HCT116 (cell line): ENCODE data around the gene SGSH. TPM values are rescaled to one million over a fixed set of nuclear protein-coding genes. Genes with fewer than 3 reads are reported as not detected.

ENCODE experiments used
- ATAC-seq: fragments of 200-7000 bp; cut with Tn5 transposase; 2 replicates; pipeline ENCODE4 v1.9.1; 2020; ENCODE audit warnings: mild to moderate bottlenecking, moderate library complexity
- BruUV-seq: library from RNA; stranded (reverse); fragments of 400-500 nt; replicated peaks from 2 replicates; lab custom pipeline; 2021; lab: Mats Ljungman, UMichigan
- CTCF ChIA-PET: fragments of 300-600 bp; sonication (Branson Sonifier 250); formaldehyde crosslinking; loops from one replicate; lab custom pipeline; 2021; ENCODE audit warnings: antibody characterized with exemption; lab: Charles Lee
- POLR2A ChIA-PET: fragments of 300-600, 350-600 bp; sonication (Branson Sonifier 250); formaldehyde crosslinking; loops from one replicate; lab custom pipeline; 2021; ENCODE audit warnings: antibody characterized with exemption; lab: Charles Lee
- RAD21 ChIA-PET, 2 experiments: fragments of 300-600 bp; sonication (Branson Sonifier 250); formaldehyde crosslinking; loops; one replicate each; lab custom pipeline; 2023; ENCODE audit warnings: low total read pairs in 2 of 2; ENCODE audit not compliant: uncharacterized antibody in 2 of 2, unreplicated experiment in 2 of 2, low non-redundant PET in 1 of 2; lab: Charles Lee
- DNase-seq: peaks from one replicate; pipeline ENCODE4 v3.0.0-alpha.2; 2010; ENCODE audit warnings: low read depth, low spot score
- H2AFZ ChIP-seq: fragments of 200-600 bp; shearing (Covaris generic), sonication (generic); 2 replicates; pipeline ENCODE4 v1.6.1; 2017; ENCODE audit warnings: low read depth, mixed run types, mixed read lengths, antibody characterized with exemption, low read length; ENCODE audit not compliant: poor library complexity, severe bottlenecking
- H3K27ac ChIP-seq: 2 replicates; pipeline ENCODE4 v1.5.1; 2012; ENCODE audit warnings: low read depth, low read length
- H3K27me3 ChIP-seq: fragments of 200-600 bp; sonication (generic); 2 replicates; pipeline ENCODE4 v1.6.1; 2016; ENCODE audit warnings: mixed run types, low read length, mixed read lengths; ENCODE audit not compliant: insufficient read depth
- H3K36me3 ChIP-seq, 2 experiments: fragments of 200-500 bp in 1 of 2; fragments of 200-600 bp in 1 of 2; sonication (Bioruptor generic) in 1 of 2; sonication (generic) in 1 of 2; 2 replicates each; pipeline versions ENCODE4 v1.5.1 to v1.6.1; 2014 to 2016; ENCODE audit warnings: low read length in 2 of 2, inconsistent platforms in 1 of 2, mixed read lengths in 1 of 2, mixed run types in 1 of 2; ENCODE audit not compliant: insufficient read depth in 2 of 2, control insufficient read depth in 1 of 2
- H3K4me1 ChIP-seq, 2 experiments: fragments of 200-600 bp in 1 of 2; sonication (generic) in 1 of 2; 2 replicates each; pipeline versions ENCODE4 v1.5.1 to v1.6.1; 2012 to 2017; ENCODE audit warnings: low read length in 2 of 2, inconsistent platforms in 1 of 2, mild to moderate bottlenecking in 1 of 2, mixed read lengths in 1 of 2, mixed run types in 1 of 2, moderate library complexity in 1 of 2; ENCODE audit not compliant: insufficient read depth in 2 of 2, control insufficient read depth in 1 of 2
- H3K4me2 ChIP-seq: fragments of 200-600 bp; sonication (generic); 2 replicates; pipeline ENCODE4 v1.6.1; 2017; ENCODE audit warnings: mixed run types, low read length, mixed read lengths
- H3K4me3 ChIP-seq, 2 experiments: fragments of 200-600 bp in 1 of 2; sonication (generic) in 1 of 2; replicated peaks in 1 of 2; 2 replicates each; pipeline ENCODE4 v1.5.1; 2011 to 2016; ENCODE audit warnings: low read length in 2 of 2, control low read depth in 1 of 2, low read depth in 1 of 2, mild to moderate bottlenecking in 1 of 2, mixed read lengths in 1 of 2, mixed run types in 1 of 2
- H3K79me2 ChIP-seq: fragments of 200-600 bp; sonication (generic); 2 replicates; pipeline ENCODE4 v1.6.1; 2017; ENCODE audit warnings: mild to moderate bottlenecking, mixed run types, low read length, moderate library complexity, mixed read lengths; ENCODE audit not compliant: insufficient read depth
- H3K9ac ChIP-seq: fragments of 200-600 bp; sonication (generic); 2 replicates; pipeline ENCODE4 v1.6.1; 2016; ENCODE audit warnings: low read length, mixed read lengths
- H3K9me2 ChIP-seq: fragments of 200-600 bp; sonication (generic), shearing (Covaris generic); 2 replicates; pipeline ENCODE4 v1.6.1; 2017; ENCODE audit warnings: mixed run types, mild to moderate bottlenecking, moderate library complexity; ENCODE audit not compliant: insufficient read depth
- H3K9me3 ChIP-seq, 2 experiments: fragments of 200-500 bp in 1 of 2; fragments of 200-600 bp in 1 of 2; sonication (Bioruptor generic) in 1 of 2; sonication (generic) in 1 of 2; 2 replicates each; pipeline ENCODE4 v1.6.1; 2014 to 2017; ENCODE audit warnings: low read length in 2 of 2, mixed read lengths in 2 of 2, inconsistent platforms in 1 of 2, low read depth in 1 of 2, mild to moderate bottlenecking in 1 of 2, mixed run types in 1 of 2, moderate library complexity in 1 of 2; ENCODE audit not compliant: control insufficient read depth in 1 of 2, insufficient read depth in 1 of 2
- H4K20me1 ChIP-seq: fragments of 200-600 bp; sonication (generic), shearing (Covaris generic); 2 replicates; pipeline ENCODE4 v1.6.1; 2017; ENCODE audit warnings: mixed run types, mild to moderate bottlenecking, moderate library complexity; ENCODE audit not compliant: insufficient read depth
- CBX3 ChIP-seq: IDR thresholded peaks from 2 replicates; pipeline ENCODE4 v1.6.1; 2012; ENCODE audit warnings: low read depth
- ELF1 ChIP-seq: IDR thresholded peaks from 2 replicates; pipeline ENCODE4 v1.6.1; 2012; ENCODE audit warnings: low read depth, borderline replicate concordance
- EZH2phosphoT487 ChIP-seq: fragments of 200-600 bp; IDR thresholded peaks from 2 replicates; pipeline ENCODE4 v1.6.1; 2018; ENCODE audit warnings: antibody characterized with exemption, borderline replicate concordance
- MAX ChIP-seq: IDR thresholded peaks from 2 replicates; pipeline ENCODE4 v1.6.1; 2012
- POLR2A ChIP-seq: IDR thresholded peaks from 2 replicates; pipeline ENCODE4 v1.7.0; 2011; ENCODE audit warnings: borderline replicate concordance; ENCODE audit not compliant: insufficient read depth, insufficient read length; ENCODE audit errors: extremely low read depth
- POLR2AphosphoS5 ChIP-seq: IDR thresholded peaks from 2 replicates; pipeline ENCODE4 v1.6.1; 2011; ENCODE audit warnings: mild to moderate bottlenecking, low read depth, low read length, moderate library complexity
- RAD21 ChIP-seq: IDR thresholded peaks from 2 replicates; pipeline ENCODE4 v1.6.1; 2012; ENCODE audit warnings: low read depth, mild to moderate bottlenecking
- SIN3A ChIP-seq: IDR thresholded peaks from 2 replicates; pipeline ENCODE4 v1.6.1; 2012; ENCODE audit warnings: low read depth
- SP1 ChIP-seq: IDR thresholded peaks from 2 replicates; pipeline ENCODE4 v1.6.1; 2012; ENCODE audit warnings: low read depth
- SRF ChIP-seq: IDR thresholded peaks from 2 replicates; pipeline ENCODE4 v1.6.1; 2012; ENCODE audit warnings: low read depth
- YY1 ChIP-seq: IDR thresholded peaks from 2 replicates; pipeline ENCODE4 v1.6.1; 2011; ENCODE audit warnings: low read length, low read depth, moderate library complexity, mild to moderate bottlenecking; ENCODE audit not compliant: insufficient replicate concordance; ENCODE audit errors: extremely low read depth
- ZBTB33 ChIP-seq: IDR thresholded peaks from 2 replicates; pipeline ENCODE4 v1.6.1; 2011; ENCODE audit warnings: mild to moderate bottlenecking, low read length, moderate library complexity; ENCODE audit not compliant: insufficient replicate concordance; ENCODE audit errors: extremely low read depth
- ZNF274 ChIP-seq: fragments of 200-500 bp; sonication (Bioruptor generic); IDR thresholded peaks from 2 replicates; pipeline ENCODE4 v1.6.1; 2014; ENCODE audit warnings: mild to moderate bottlenecking, low read depth, low read length, inconsistent platforms
- intact Hi-C: fragments of 100-400 bp; cut with micrococcal nuclease; formaldehyde crosslinking; loops from 2 replicates; pipeline ENCODE4 v1.10.0; 2022
- total RNA-seq: library from RNA; stranded (reverse); gene quantifications from one replicate; pipeline ENCODE4 v1.2.1, GENCODE V29; 2021; ENCODE audit not compliant: unreplicated experiment
- TF ChIP-seq, protein P1 (sequence below), 3 experiments: fragments of 200-600 bp in 1 of 3; sonication (generic) in 1 of 3; IDR thresholded peaks in 2 of 3; conservative IDR thresholded peaks in 1 of 3; 2 replicates each; pipeline ENCODE4 v1.5.1; 2012 to 2017; ENCODE audit warnings: low read depth in 2 of 3, low read length in 2 of 3, antibody characterized with exemption in 1 of 3, borderline replicate concordance in 1 of 3, control low read depth in 1 of 3, mild to moderate bottlenecking in 1 of 3, mixed read lengths in 1 of 3, mixed run types in 1 of 3, moderate library complexity in 1 of 3; ENCODE audit not compliant: insufficient read depth in 1 of 3
- TF ChIP-seq, protein P2 (sequence below): IDR thresholded peaks from 2 replicates; pipeline ENCODE4 v1.6.1; 2012

Gene SGSH
- total RNA-seq, 1 experiment from 2014 or later, result 34.4 TPM

GRCh38 chr17:80210348-80211108 is 9.6 kb downstream of the SGSH start:
- H2AFZ ChIP-seq, result no peak overlapping the region
- no peaks in the 10 kb centered on the region for H3K79me2 ChIP-seq
- H3K4me1 ChIP-seq, result no peaks in the 10 kb centered on the region
- H3K36me3 ChIP-seq, result peaks cover 17 to 22% of the 10 kb centered on the region in 2 experiments; a peak in 3 of 4 replicates
- H3K4me2 ChIP-seq, result no peak overlapping the region
- H3K9me2 ChIP-seq, result no peaks in the 10 kb centered on the region
- H3K4me3 ChIP-seq, result no peak overlapping the region
- no peaks in the 10 kb centered on the region for H3K9me3 ChIP-seq
- intact Hi-C loops, result no loop called here
- BruUV-seq, result no TSS peak
- POLR2A ChIA-PET, result no interaction called here
- H3K27me3 ChIP-seq, result no peaks in the 10 kb centered on the region
- no peak overlapping the region for H3K9ac ChIP-seq
- TF ChIP-seq SRF (no peak), ELF1 (no peak), SIN3A (no peak), CBX3 (no peak), EZH2phosphoT487 (no peak), YY1 (no peak), ZNF274 (no peak), MAX (no peak), ZBTB33 (no peak), POLR2AphosphoS5 (no peak), POLR2A (no peak), SP1 (no peak), RAD21 (no peak)
- TF ChIP-seq, protein P1, sequence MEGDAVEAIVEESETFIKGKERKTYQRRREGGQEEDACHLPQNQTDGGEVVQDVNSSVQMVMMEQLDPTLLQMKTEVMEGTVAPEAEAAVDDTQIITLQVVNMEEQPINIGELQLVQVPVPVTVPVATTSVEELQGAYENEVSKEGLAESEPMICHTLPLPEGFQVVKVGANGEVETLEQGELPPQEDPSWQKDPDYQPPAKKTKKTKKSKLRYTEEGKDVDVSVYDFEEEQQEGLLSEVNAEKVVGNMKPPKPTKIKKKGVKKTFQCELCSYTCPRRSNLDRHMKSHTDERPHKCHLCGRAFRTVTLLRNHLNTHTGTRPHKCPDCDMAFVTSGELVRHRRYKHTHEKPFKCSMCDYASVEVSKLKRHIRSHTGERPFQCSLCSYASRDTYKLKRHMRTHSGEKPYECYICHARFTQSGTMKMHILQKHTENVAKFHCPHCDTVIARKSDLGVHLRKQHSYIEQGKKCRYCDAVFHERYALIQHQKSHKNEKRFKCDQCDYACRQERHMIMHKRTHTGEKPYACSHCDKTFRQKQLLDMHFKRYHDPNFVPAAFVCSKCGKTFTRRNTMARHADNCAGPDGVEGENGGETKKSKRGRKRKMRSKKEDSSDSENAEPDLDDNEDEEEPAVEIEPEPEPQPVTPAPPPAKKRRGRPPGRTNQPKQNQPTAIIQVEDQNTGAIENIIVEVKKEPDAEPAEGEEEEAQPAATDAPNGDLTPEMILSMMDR (IDR thresholded peaks at IDR 0.05 in 2 of 3, conservative IDR thresholded peaks at IDR 0.05 in 1 of 3; ENCODE audit: borderline replicate concordance in 1 of 3, insufficient read depth in 1 of 3, low read depth in 2 of 3, low read length in 2 of 3), result no peak
- TF ChIP-seq, protein P2, sequence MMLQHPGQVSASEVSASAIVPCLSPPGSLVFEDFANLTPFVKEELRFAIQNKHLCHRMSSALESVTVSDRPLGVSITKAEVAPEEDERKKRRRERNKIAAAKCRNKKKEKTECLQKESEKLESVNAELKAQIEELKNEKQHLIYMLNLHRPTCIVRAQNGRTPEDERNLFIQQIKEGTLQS, result no peak
- CTCF ChIA-PET, result no interaction called here
- no peak for DNase-seq
- H4K20me1 ChIP-seq, result no peaks in the 10 kb centered on the region
- RAD21 ChIA-PET, result no interaction called here
- no peak for ATAC-seq
- no peak overlapping the region; the same call in 1 of the 2 replicates for H3K27ac ChIP-seq
